SK-N-SH (cell line): ENCODE measurements around the gene NTPCR. TPM values are rescaled to one million over a fixed set of nuclear protein-coding genes. Genes with fewer than 3 reads are reported as not detected.

Source experiments
- CTCF ChIA-PET: fragments of 300-600, 350-600 bp; formaldehyde crosslinking; extraction: SDS; loops from one replicate; lab custom pipeline; 2021; lab: Yijun Ruan, JAX
- POLR2A ChIA-PET: fragments of 350-600 bp; sonication (Branson Sonifier 250); formaldehyde crosslinking; extraction: SDS; loops from one replicate; lab custom pipeline; 2020; ENCODE audit warnings: antibody characterized with exemption, inconsistent platforms; lab: Yijun Ruan, JAX
- DNase-seq: peaks from one replicate; pipeline ENCODE4 v3.0.0; 2012
- H2AFZ ChIP-seq: fragments of 200-600 bp; sonication (generic); 2 replicates; pipeline ENCODE4 v1.8.1; 2016; ENCODE audit warnings: antibody characterized with exemption, mild to moderate bottlenecking, low read depth
- H3F3A ChIP-seq: fragments of 200-600 bp; sonication (generic); replicated peaks from 2 replicates; pipeline ENCODE3; 2016; ENCODE audit warnings: antibody characterized with exemption, mild to moderate bottlenecking; ENCODE audit not compliant: insufficient read depth
- H3K27ac ChIP-seq, 2 experiments: fragments of 200-500 bp in 1 of 2; fragments of 200-600 bp in 1 of 2; sonication (Bioruptor generic) in 1 of 2; sonication (generic), shearing (Covaris generic) in 1 of 2; 2 replicates each; pipeline versions ENCODE4 v1.5.1 to v1.6.1; 2014 to 2016; ENCODE audit warnings: low read depth in 2 of 2, inconsistent platforms in 1 of 2, low read length in 1 of 2, mild to moderate bottlenecking in 1 of 2, mixed read lengths in 1 of 2
- H3K27me3 ChIP-seq: fragments of 200-600 bp; sonication (generic), shearing (Covaris generic); 2 replicates; pipeline ENCODE4 v1.6.1; 2016; ENCODE audit warnings: mixed run types; ENCODE audit not compliant: insufficient read depth
- H3K36me3 ChIP-seq, 2 experiments: fragments of 200-500 bp in 1 of 2; fragments of 200-600 bp in 1 of 2; sonication (Bioruptor generic) in 1 of 2; sonication (generic) in 1 of 2; replicated peaks in 1 of 2; 2 replicates each; pipeline versions ENCODE3 to v1.5.1; 2014 to 2016; ENCODE audit warnings: low read length in 1 of 2, mild to moderate bottlenecking in 1 of 2; ENCODE audit not compliant: insufficient read depth in 2 of 2, control insufficient read depth in 1 of 2
- H3K4me1 ChIP-seq, 2 experiments: fragments of 200-500 bp in 1 of 2; fragments of 200-600 bp in 1 of 2; sonication (Bioruptor generic) in 1 of 2; sonication (generic), shearing (Covaris generic) in 1 of 2; 2 replicates each; pipeline versions ENCODE4 v1.5.1 to v1.6.1; 2014 to 2016; ENCODE audit warnings: low read depth in 1 of 2, low read length in 1 of 2, mixed run types in 1 of 2; ENCODE audit not compliant: insufficient read depth in 2 of 2, control insufficient read depth in 1 of 2
- H3K4me2 ChIP-seq: fragments of 200-600 bp; sonication (generic), shearing (Covaris generic); 2 replicates; pipeline ENCODE4 v1.6.1; 2017; ENCODE audit warnings: mixed run types
- H3K4me3 ChIP-seq, 2 experiments: fragments of 200-500 bp in 1 of 2; fragments of 200-600 bp in 1 of 2; sonication (Bioruptor generic) in 1 of 2; sonication (generic), shearing (Covaris generic) in 1 of 2; 2 replicates each; pipeline versions ENCODE4 v1.5.1 to v1.8.1; 2014 to 2016; ENCODE audit warnings: low read depth in 2 of 2, inconsistent platforms in 1 of 2, low read length in 1 of 2, mild to moderate bottlenecking in 1 of 2, mixed read lengths in 1 of 2, moderate library complexity in 1 of 2
- H3K79me2 ChIP-seq: fragments of 200-600 bp; sonication (generic); 2 replicates; pipeline ENCODE4 v1.8.1; 2017; ENCODE audit warnings: mild to moderate bottlenecking; ENCODE audit not compliant: insufficient read depth
- H3K9ac ChIP-seq: fragments of 200-600 bp; sonication (generic); 2 replicates; pipeline ENCODE4 v1.6.1; 2017; ENCODE audit warnings: mixed run types
- H3K9me2 ChIP-seq: fragments of 200-600 bp; sonication (generic); 2 replicates; pipeline ENCODE4 v1.6.1; 2017; ENCODE audit warnings: mixed run types
- H3K9me3 ChIP-seq: fragments of 200-600 bp; sonication (generic); 2 replicates; pipeline ENCODE4 v1.6.1; 2017; ENCODE audit warnings: mixed run types, mild to moderate bottlenecking, moderate library complexity
- H4K20me1 ChIP-seq: fragments of 200-600 bp; sonication (generic); 2 replicates; pipeline ENCODE4 v1.6.1; 2017; ENCODE audit warnings: mild to moderate bottlenecking, mixed run types; ENCODE audit not compliant: insufficient read depth
- CHD2 ChIP-seq: fragments of 150-350 bp; IDR thresholded peaks from 2 replicates; pipeline ENCODE4 v1.6.1; 2018; ENCODE audit warnings: low read length; ENCODE audit not compliant: partially characterized antibody
- ELF1 ChIP-seq: IDR thresholded peaks from 2 replicates; pipeline ENCODE4 v1.4.0; 2012
- EP300 ChIP-seq, 2 experiments: IDR thresholded peaks; 2 replicates each; pipeline versions ENCODE4 v1.4.0 to v1.6.1; 2012; ENCODE audit warnings: borderline replicate concordance in 1 of 2, low read depth in 1 of 2, low read length in 1 of 2
- FOSL2 ChIP-seq: IDR thresholded peaks from 2 replicates; pipeline ENCODE4 v1.4.0; 2012; ENCODE audit warnings: low read depth, mild to moderate bottlenecking, moderate library complexity, borderline replicate concordance
- FOXM1 ChIP-seq: IDR thresholded peaks from 2 replicates; pipeline ENCODE4 v1.4.0; 2012; ENCODE audit warnings: low read depth, mild to moderate bottlenecking
- GABPA ChIP-seq: IDR thresholded peaks from 2 replicates; pipeline ENCODE4 v1.4.0; 2012; ENCODE audit warnings: low read depth, mild to moderate bottlenecking
- GATA2 ChIP-seq: sonication (generic); formaldehyde crosslinking; IDR thresholded peaks from 2 replicates; pipeline ENCODE4 v1.5.0; 2020; ENCODE audit warnings: mild to moderate bottlenecking, missing genetic modification reagents
- JUND ChIP-seq: IDR thresholded peaks from 2 replicates; pipeline ENCODE4 v1.4.0; 2012
- MEF2A ChIP-seq: IDR thresholded peaks from 2 replicates; pipeline ENCODE4 v1.4.0; 2012; ENCODE audit warnings: low read depth, borderline replicate concordance
- NFIC ChIP-seq: IDR thresholded peaks from 2 replicates; pipeline ENCODE4 v1.4.0; 2012; ENCODE audit warnings: borderline replicate concordance
- PBX3 ChIP-seq: IDR thresholded peaks from 2 replicates; pipeline ENCODE4; 2012
- POLR2AphosphoS5 ChIP-seq: IDR thresholded peaks from 2 replicates; pipeline ENCODE4 v1.6.1; 2012; ENCODE audit warnings: low read depth, low read length
- REST ChIP-seq: IDR thresholded peaks from 2 replicates; pipeline ENCODE4 v1.6.1; 2012; ENCODE audit warnings: mild to moderate bottlenecking, low read depth, low read length, moderate library complexity
- TCF12 ChIP-seq: IDR thresholded peaks from 2 replicates; pipeline ENCODE4 v1.4.0; 2012
- USF1 ChIP-seq: IDR thresholded peaks from 2 replicates; pipeline ENCODE4 v1.4.0; 2012; ENCODE audit warnings: low read depth, borderline replicate concordance
- YY1 ChIP-seq: IDR thresholded peaks from 2 replicates; pipeline ENCODE4 v1.4.0; 2012; ENCODE audit warnings: low read depth, mild to moderate bottlenecking
- ZBTB33 ChIP-seq: IDR thresholded peaks from 2 replicates; pipeline ENCODE4 v1.4.0; 2012; ENCODE audit warnings: low read depth, borderline replicate concordance
- WGBS: methylation state at CpG from one replicate; pipeline ENCODE4 v1.1.6; 2017; ENCODE audit warnings: low lambda C conversion rate; 5-methylcytosine and 5-hydroxymethylcytosine counted together
- polyA plus RNA-seq, 3 experiments: library from polyadenylated mRNA; depleted of rRNA; stranded (reverse); fragments of >200 nt; gene quantifications; 2 replicates each; pipeline ENCODE4 v1.2.3, GENCODE V29; 2012

The NTPCR gene
- polyA plus RNA-seq, 1 of the 3 experiments (the other 2 are of a cell fraction): 20.8 TPM

- POLR2A ChIA-PET: no interaction called here
- Histone ChIP-seq H3K79me2 (no peaks in the 10 kb centered on the region), H3K9me2 (no peaks in the 10 kb centered on the region), H3K9ac (no peak overlapping the region), H4K20me1 (no peaks in the 10 kb centered on the region), H3K4me1 (peaks cover 0 to 4% of the 10 kb centered on the region in 2 experiments; a peak in 2 of 4 replicates), H3F3A (no peaks in the 10 kb centered on the region), H2AFZ (no peak overlapping the region), H3K27me3 (no peaks in the 10 kb centered on the region), H3K4me2 (no peak overlapping the region), H3K27ac (no peak overlapping the region), H3K9me3 (no peaks in the 10 kb centered on the region)
- CTCF ChIA-PET: interaction anchor here (0.9 kb wide), 1 partner anchor 10 kb away, joined by 3 read pairs; no protein-coding TSS in a partner anchor
- no peak for DNase-seq
- 54% methylated on average over 8 of the region's 8 CpGs for WGBS
- TF ChIP-seq JUND (no peak), PBX3 (no peak), YY1 (no peak), EP300 (IDR thresholded peaks at IDR 0.05; ENCODE audit: borderline replicate concordance in 1 of 2, low read depth in 1 of 2, low read length in 1 of 2) (no peak), GATA2 (no peak), FOSL2 (no peak), POLR2AphosphoS5 (no peak), ELF1 (no peak), CHD2 (no peak)
- TF ChIP-seq, all 33 proteins: peak for 0
- Histone ChIP-seq H3K4me3 (no peak overlapping the region), H3K36me3 (no peaks in the 10 kb centered on the region)
Observed at GRCh38 chr1:232942413-232943294, 7.8 kb upstream of the NTPCR start.

GRCh38 chr1:232943679-232944252 is 6.6 kb upstream of the NTPCR start:
- 58% methylated on average over 9 of the region's 9 CpGs for WGBS
- no peak for DNase-seq
- POLR2A ChIA-PET: no interaction called here
- TF ChIP-seq YY1 (no peak), PBX3 (no peak), FOSL2 (no peak), NFIC (no peak), TCF12 (no peak), USF1 (no peak), REST (no peak), FOXM1 (no peak), MEF2A (no peak), GABPA (no peak), ZBTB33 (no peak)

More at GRCh38 chr1:232943679-232944252, 6.6 kb upstream of the NTPCR start:
- H3K9me2 ChIP-seq: no peaks in the 10 kb centered on the region
- H2AFZ ChIP-seq: no peak overlapping the region
- H3K9me3 ChIP-seq: no peaks in the 10 kb centered on the region
- H3K36me3 ChIP-seq: no peaks in the 10 kb centered on the region
- H3K27me3 ChIP-seq: no peaks in the 10 kb centered on the region
- H3K79me2 ChIP-seq: no peaks in the 10 kb centered on the region
- H4K20me1 ChIP-seq: no peaks in the 10 kb centered on the region
- no peak overlapping the region for H3K27ac ChIP-seq
- H3K4me3 ChIP-seq: no peak overlapping the region
- no peaks in the 10 kb centered on the region; a peak in 1 of 4 replicates for H3K4me1 ChIP-seq
- CTCF ChIA-PET: interaction anchor here (0.9 kb wide), 1 partner anchor 8 kb away, joined by 3 read pairs; no protein-coding TSS in a partner anchor
- H3K4me2 ChIP-seq: no peak overlapping the region
- no peaks in the 10 kb centered on the region for H3F3A ChIP-seq
- H3K9ac ChIP-seq: no peak overlapping the region
